Right renal pelvis (tissue), 4 donors: ENCODE measurements around the gene EXT2. TPM values are rescaled to one million over a fixed set of nuclear protein-coding genes. Genes with fewer than 3 reads are reported as not detected.

Source experiments
- DNase-seq, 4 donors: peaks; one replicate each; pipeline ENCODE4 v3.0.0-alpha.2; 2013; ENCODE audit warnings: low read depth in 4 of 4, low spot score in 3 of 4, missing footprints in 1 of 4
- polyA plus RNA-seq, 4 donors: library from polyadenylated mRNA; unstranded; fragments of 120-200 nt; gene quantifications; one replicate each; pipeline ENCODE4 v1.2.1, GENCODE V29; 2013; ENCODE audit not compliant: insufficient read length in 4 of 4

The EXT2 gene
- 10 to 100 TPM; 71.2 to 78.2 (median 74.4) TPM for polyA plus RNA-seq

DNA sequence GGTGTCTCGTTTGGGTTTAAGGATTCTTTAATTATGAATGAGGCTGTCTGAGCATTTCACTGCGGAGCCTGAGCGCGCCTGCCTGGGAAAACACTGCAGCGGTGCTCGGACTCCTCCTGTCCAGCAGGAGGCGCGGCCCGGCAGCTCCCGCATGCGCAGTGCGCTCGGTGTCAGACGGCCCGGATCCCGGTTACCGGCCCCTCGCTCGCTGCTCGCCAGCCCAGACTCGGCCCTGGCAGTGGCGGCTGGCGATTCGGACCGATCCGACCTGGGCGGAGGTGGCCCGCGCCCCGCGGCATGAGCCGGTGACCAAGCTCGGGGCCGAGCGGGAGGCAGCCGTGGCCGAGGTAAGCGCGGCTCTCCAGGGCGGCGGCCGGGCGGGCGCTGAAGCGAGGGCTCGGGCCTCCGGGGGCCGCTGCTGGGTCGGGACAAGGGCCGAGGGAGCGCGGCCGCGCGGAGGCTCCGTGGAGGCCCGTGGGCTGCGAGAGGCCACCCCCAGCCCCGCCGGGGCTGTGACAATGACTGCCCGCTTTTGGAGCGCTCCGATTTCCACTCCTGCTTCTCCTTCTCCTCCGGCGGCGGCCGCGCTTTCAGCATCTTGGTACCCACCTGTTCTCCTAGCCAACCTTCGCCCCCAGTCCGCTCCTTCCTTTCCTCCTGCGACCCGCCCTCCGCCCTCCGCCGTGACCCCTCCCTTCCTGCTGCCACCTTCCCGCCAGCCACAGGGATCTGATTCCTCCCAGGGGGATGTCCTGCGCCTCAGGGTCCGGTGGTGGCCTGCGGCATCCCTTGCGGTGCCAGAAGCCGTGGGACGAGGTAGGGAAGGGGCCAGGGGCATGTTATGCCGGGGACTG lies at the start of gene EXT2:
Gene EXT2 (plus strand): TSS at position 173 of the 854 bp plus-strand sequence. CDS start 12,035 bp downstream, outside the sequence.
- peak; percentile 64 to 80 (median 70) for DNase-seq

DNA sequence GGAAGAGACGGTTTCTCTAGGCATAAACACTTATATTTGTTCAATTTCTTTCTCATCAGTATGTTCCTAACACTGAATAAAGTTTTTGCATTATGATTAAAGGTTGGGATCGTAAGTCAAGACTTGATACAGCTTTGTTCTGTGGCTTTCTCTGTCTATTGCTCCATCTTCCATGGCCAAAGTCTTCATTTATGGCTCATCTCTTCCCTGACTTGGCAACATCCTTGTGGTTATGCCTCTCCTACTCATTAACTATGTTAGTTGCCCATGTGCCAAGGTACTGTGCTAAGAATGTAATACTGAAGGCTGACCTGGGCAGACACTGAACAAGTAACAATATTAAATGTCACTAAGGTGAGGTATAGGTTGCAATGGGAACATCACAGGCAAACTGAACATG lies 49.3 kb upstream of the EXT2 start:
- no peak for DNase-seq

DNA sequence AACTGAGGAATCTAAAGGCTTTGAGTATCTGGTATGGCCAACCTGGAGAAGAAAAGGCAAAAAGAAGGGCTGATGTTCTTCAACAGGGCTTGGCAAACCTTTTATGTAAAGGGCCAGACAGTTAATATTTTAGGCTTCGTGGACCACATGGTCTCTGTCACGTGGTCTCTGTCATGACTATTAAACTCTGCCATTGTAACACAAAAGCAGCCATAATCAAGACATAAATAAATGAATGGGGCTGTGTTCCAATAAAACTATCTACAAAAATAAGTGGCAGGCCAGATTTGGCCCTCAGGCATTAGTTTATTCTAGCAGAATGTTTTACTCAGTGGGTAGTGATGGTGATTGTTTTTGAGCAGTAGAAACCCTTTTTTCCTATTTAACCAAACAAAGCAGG lies 48.2 kb upstream of the EXT2 start:
- DNase-seq: no peak

DNA sequence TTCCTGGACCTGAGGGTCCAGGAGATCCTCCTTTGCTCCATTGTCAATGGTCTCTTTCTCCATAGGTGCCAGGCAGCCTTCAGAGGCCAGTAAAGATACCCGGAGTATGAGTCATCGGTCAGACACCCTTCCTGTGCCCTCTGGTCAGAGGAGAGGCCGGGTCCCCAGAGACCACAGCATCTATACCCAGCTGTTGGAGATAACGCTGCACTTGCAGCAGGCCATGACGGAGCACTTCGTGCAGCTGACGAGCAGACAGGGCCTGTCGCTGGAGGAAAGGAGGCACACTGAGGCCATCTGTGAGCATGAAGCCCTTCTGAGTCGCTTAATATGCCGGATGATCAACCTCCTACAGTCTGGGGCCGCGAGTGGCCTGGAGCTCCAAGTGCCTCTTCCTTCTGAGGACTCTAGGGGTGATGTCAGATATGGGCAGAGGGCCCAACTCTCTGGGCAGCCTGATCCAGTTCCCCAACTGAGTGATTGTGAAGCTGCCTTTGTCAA lies 47.5 kb upstream of the EXT2 start, which contains the start of gene ACCSL:
Gene ACCSL (plus strand): TSS at position 51 of the 501 bp plus-strand sequence. CDS start 56 bp downstream, at position 107.
- DNase-seq: no peak

DNA sequence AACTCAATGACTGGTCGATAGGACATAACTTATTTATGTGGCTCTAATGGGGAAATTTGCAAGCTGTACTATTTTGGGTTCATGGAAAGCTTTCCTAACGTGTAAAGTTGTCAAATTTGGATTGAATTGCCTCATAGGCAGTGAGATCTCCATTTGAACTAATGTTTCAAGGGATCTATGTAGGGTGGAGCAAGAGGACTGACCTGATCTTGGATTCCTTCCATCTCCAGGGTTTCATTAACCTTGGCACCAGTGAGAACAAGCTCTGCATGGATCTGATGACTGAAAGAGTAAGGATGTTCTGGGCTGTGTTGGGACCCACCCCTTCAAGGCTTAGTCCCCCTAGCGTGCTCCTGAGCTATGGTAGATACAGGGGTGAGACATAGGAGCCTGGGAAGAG lies 45.6 kb upstream of the EXT2 start:
- DNase-seq: no peak

DNA sequence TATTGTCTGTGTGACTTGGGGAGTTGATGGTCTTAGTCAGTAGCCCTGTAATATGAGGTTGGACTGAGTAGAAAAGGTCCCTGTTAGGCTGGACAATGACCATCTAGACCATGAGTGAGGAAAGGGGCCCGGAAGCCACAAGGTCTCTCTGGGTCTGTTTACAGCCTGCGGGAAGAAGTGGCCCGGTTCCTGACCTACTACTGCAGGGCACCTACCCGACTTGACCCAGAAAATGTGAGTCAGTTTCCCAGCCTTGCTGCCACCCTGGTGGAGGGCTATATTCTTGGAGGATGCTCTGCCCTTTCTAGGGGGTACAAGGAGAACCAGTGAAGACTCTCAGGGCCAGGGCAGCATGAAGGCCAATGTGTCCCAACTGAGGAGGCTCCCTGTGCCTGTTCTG lies 44.3 kb upstream of the EXT2 start:
- no peak for DNase-seq

GRCh38 chr11:44057340-44057739 lies 38.1 kb upstream of the EXT2 start:
- DNase-seq: no peak

GRCh38 chr11:44058275-44058674 lies 37.2 kb upstream of the EXT2 start:
- DNase-seq: no peak

- peak in 1 of 4 donors; percentile 5 for DNase-seq
Measured at GRCh38 chr11:44065161-44065661, 30.3 kb upstream of the EXT2 start.

- peak; percentile 83 to 92 (median 87) for DNase-seq
Measured at GRCh38 chr11:44065841-44066731, 29.4 kb upstream of the EXT2 start, which contains the start of gene ACCS. TSS of gene ACCS (plus strand) at chr11:44066270. CDS start at chr11:44067628, 1,358 bp downstream.

GRCh38 chr11:44066732-44067141 lies 28.7 kb upstream of the EXT2 start:
- DNase-seq: peak in 2 of 4 donors; percentile 4 to 8

DNA sequence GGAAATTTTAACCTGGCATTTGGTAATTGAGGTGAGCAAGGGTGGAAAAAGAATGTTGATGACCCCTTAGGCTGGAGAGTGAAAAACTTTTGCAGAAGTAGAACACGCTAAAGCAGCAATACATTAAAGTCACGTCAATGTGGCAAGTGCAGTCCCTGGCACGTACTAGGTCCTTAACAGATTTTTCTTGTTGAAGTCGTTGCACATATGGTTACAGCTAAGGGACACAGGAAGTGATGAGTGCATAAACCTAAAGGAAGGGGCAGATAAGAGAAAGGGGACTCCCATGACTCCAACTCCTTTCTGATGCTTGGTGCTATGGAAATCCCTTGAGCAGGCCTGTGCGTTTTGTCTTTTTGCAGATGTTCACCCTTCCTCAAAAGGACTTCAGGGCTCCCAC lies 28.2 kb upstream of the EXT2 start:
- DNase-seq: no peak

DNA sequence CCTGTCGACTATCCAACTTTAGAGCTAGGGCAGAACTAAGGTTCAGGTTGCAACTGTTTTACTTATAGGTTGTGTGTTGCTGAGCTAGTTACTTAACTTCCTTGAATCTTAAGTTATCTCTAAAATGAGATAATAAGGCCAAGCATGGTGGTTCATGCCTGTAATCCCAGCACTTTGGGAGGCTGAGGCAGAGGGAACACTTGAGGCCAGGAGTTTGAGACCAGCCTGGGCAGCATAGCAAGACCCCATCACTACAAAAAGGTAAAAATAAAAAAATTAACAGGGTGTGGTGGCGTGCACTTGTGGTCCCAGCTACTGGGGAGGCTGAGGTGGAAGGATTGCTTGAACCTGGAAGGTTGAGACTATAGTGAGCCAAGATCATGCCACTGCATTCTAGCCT lies 27.3 kb upstream of the EXT2 start:
- no peak for DNase-seq

DNA sequence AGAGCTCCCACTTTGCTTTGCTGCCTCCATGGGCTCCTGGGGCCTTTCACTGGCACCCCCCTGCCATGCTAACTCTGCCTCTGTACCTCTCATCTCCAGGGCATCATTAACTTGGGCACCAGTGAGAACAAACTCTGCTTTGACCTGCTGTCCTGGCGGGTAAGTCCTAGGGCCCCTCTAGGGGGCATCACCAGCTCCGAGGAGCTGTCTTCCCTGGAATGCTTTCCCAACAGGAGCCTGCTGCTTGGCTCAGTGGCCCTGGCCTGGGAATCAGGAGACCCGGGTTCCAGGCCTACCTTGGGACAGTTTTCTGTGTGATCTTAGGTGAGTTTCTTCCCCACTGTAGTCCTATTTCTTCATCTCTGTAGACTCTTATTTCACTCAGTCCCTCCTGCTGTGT lies 24.3 kb upstream of the EXT2 start:
- DNase-seq: no peak

DNA sequence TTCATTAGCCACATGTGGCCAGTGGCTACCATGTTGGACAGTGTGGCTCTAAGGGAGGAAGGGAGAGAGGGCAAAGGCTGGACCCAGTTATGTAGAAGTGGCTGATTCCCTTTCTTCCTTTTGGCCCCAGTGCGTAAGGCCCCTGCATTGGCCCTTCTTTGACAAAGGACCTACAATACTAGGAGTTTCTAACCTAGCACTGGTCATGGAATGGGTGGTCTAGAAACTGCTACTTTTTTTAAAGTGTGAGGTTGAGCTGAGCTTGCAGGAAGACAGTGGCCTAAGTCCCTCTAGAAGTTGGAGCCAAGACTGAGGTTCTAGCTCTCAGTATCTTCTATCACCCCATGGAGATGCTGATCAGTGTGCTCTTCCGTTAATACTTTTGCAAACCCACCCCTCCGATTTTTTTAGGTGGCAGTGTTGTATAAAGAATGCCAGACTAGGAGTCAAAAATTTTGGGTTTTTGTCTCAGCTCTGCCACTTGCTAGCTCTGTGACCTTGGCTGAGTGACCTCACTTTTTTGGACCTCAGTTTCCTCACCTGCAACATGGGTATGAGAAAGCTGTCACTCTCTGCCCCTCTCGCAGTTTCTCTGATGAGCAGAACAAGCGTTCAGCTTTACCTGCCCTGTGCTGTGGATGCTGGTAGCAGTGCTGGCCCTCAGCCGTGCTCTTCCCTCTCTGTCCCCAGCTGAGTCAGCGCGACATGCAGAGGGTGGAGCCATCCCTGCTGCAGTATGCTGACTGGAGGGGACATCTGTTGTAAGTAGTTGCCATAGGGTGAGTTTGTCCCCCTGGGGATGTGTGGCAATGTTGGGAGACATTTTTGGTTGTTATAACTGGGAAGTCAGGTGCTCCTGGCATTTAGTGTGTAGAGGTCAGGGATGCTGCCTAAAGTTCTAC lies 22.5 kb upstream of the EXT2 start:
- no peak for DNase-seq

DNA sequence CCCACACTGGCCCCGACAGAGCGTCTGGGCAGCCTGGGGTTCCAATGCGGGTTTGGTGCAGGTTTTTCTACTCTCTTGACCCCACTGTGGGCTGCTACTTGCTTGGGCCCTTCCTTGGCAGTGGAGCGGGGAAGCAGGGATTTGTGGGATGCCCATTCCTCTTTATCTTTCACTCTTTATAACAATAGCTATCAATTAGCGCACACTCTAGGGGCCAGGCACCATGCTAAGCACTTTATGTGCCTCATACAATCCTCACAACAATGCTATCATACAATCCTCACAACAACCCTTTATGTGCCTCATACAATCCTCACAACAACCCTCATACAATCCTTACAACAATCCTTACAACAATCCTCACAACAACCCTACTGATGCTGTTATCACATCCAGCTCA lies 16.7 kb upstream of the EXT2 start:
- DNase-seq: no peak

DNA sequence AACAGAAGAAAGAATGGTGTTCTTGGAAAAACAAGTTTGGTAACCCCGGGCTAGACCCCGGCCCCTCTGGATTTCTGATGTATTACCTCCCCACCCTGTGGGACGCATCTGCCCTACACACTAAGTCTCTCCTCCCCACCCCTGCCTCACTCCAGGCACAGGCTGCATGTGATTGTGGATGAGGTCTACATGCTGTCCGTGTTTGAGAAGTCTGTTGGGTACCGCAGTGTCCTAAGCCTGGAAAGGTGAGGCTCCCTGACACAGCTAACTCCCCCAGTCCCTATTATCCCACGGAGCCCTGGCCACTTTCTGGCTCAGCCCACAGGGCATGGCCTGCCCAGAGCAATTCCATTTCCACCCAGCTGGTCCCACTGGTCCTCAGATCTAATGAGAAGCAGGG lies 16.1 kb upstream of the EXT2 start:
- no peak for DNase-seq

DNA sequence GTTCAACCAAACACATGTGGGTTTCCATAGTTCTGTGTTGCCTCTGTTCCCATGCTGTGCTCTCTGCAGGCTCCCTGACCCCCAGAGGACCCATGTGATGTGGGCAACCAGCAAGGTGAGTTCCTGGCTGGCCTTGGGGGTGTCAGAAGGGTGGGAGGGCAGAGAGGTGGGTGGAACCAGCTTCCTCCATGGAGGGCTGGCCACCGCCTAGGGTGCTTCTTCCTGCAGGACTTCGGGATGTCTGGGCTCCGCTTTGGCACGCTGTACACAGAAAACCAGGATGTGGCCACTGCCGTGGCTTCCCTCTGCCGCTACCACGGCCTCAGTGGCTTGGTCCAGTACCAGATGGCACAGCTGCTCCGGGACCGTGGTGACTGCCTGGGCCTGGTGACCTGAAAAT lies 14.5 kb upstream of the EXT2 start:
- no peak for DNase-seq

DNA sequence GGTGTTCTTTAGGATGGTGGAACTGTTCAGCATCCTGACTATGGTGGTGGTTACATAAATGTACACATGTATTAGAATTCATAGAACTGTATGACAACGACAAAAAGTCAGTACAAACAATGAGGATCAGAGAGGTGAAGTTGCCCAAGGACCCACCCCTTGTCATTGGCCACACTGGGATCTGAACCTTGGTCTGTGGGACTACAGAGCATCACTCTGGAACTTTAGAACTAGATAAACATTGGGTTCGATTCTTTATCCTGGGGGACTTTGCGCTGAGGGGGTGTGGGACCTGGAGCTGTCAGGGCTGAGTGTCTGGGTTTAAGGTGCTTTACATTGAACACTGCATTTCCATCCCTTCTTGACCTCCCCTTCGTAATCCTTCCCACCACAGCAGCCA lies 12.8 kb upstream of the EXT2 start:
- no peak for DNase-seq

- DNase-seq: no peak
Measured at GRCh38 chr11:44083433-44083832, 12.0 kb upstream of the EXT2 start.
